GM12878 (cell line): ENCODE measurements around the gene SMIM5. TPM values are rescaled to one million over a fixed set of nuclear protein-coding genes. Genes with fewer than 3 reads are reported as not detected.

ENCODE experiments used
- ATAC-seq: fragments of 200-7000 bp; cut with Tn5 transposase; 3 replicates; pipeline ENCODE4 v1.9.1; 2020; ENCODE audit warnings: mild to moderate bottlenecking, moderate library complexity
- BruUV-seq: library from RNA; stranded (reverse); fragments of 400-500 nt; replicated peaks from 2 replicates; lab custom pipeline; 2021; lab: Mats Ljungman, UMichigan
- CTCF ChIA-PET: fragments of 300-600 bp; sonication (Branson Sonifier 250); formaldehyde crosslinking; extraction: SDS; loops from one replicate; lab custom pipeline; 2021; ENCODE audit warnings: inconsistent platforms; lab: Yijun Ruan, JAX
- POLR2A ChIA-PET: fragments of 350-600 bp; formaldehyde crosslinking; extraction: SDS; loops from one replicate; lab custom pipeline; 2021; ENCODE audit warnings: inconsistent platforms; lab: Charles Lee
- RAD21 ChIA-PET: fragments of 300-600 bp; sonication (Branson Sonifier 250); formaldehyde crosslinking; loops from one replicate; lab custom pipeline; 2023; ENCODE audit warnings: antibody characterized with exemption; ENCODE audit not compliant: unreplicated experiment; lab: Charles Lee
- SMC1A ChIA-PET: fragments of 300-600 bp; sonication (Branson Sonifier 250); formaldehyde crosslinking; loops from one replicate; lab custom pipeline; 2023; ENCODE audit not compliant: unreplicated experiment, uncharacterized antibody; lab: Charles Lee
- DNase-seq: peaks from one replicate; pipeline ENCODE4 v3.0.0-alpha.2; 2011; ENCODE audit warnings: low read depth, low spot score
- FAIRE-seq: peaks from 3 replicates; lab custom pipeline; 2011; peaks lifted over from hg19 to GRCh38; lab: Jason Lieb, UNC
- H2AFZ ChIP-seq: 2 replicates; pipeline ENCODE4 v1.6.0; 2011; ENCODE audit warnings: low read depth, low read length, control low read depth; ENCODE audit not compliant: control insufficient read depth
- H3K27ac ChIP-seq: 2 replicates; pipeline ENCODE4 v1.5.1; 2011; ENCODE audit warnings: control low read depth; ENCODE audit not compliant: control insufficient read depth, insufficient read depth
- H3K27me3 ChIP-seq, 2 experiments: replicated peaks in 1 of 2; 2 replicates each; pipeline versions ENCODE4 v1.6.0 to v1.6.1; 2011; ENCODE audit warnings: low read length in 1 of 2; ENCODE audit not compliant: control insufficient read depth in 2 of 2, insufficient read depth in 2 of 2
- H3K36me3 ChIP-seq, 2 experiments: 2 replicates each; pipeline ENCODE4 v1.5.1; 2011; ENCODE audit warnings: low read length in 1 of 2; ENCODE audit not compliant: control insufficient read depth in 2 of 2, insufficient read depth in 2 of 2
- H3K4me1 ChIP-seq: 2 replicates; pipeline ENCODE4 v1.6.1; 2011; ENCODE audit warnings: mild to moderate bottlenecking, low read length, moderate library complexity, mixed read lengths; ENCODE audit not compliant: control insufficient read depth, insufficient read depth
- H3K4me2 ChIP-seq: 2 replicates; pipeline ENCODE4 v1.6.0; 2011; ENCODE audit warnings: control low read depth; ENCODE audit not compliant: control insufficient read depth, insufficient read depth
- H3K4me3 ChIP-seq: fragments of 200-600 bp; sonication (generic); 2 replicates; pipeline ENCODE4 v1.5.1; 2016
- H3K79me2 ChIP-seq: 2 replicates; pipeline ENCODE4 v1.6.0; 2011; ENCODE audit warnings: low read length; ENCODE audit not compliant: control insufficient read depth, insufficient read depth
- H3K9ac ChIP-seq: 2 replicates; pipeline ENCODE4 v1.8.0; 2011; ENCODE audit warnings: low read length, control low read depth, mixed read lengths; ENCODE audit not compliant: control insufficient read depth, insufficient read depth
- H3K9me3 ChIP-seq: replicated peaks from 3 replicates; pipeline ENCODE4 v1.5.1; 2011; ENCODE audit warnings: mild to moderate bottlenecking, low read length; ENCODE audit not compliant: control insufficient read depth, insufficient read depth
- H4K20me1 ChIP-seq: 2 replicates; pipeline ENCODE4 v1.6.0; 2011; ENCODE audit not compliant: control insufficient read depth, insufficient read depth
- ASH2L ChIP-seq: fragments of 300-600, 200-600 bp; sonication (generic); IDR thresholded peaks from 2 replicates; pipeline ENCODE4 v1.6.1; 2017; ENCODE audit warnings: low read depth, mild to moderate bottlenecking, borderline replicate concordance
- CHD2 ChIP-seq: IDR thresholded peaks from 2 replicates; pipeline ENCODE4 v1.6.1; 2011; ENCODE audit warnings: low read depth, low read length, improper control_type of control experiment, borderline replicate concordance
- CTCF ChIP-seq, 3 experiments: IDR thresholded peaks in 2 of 3; conservative IDR thresholded peaks in 1 of 3; 2 replicates each; pipeline ENCODE4 v1.5.1; 2011; ENCODE audit warnings: low read depth in 3 of 3, low read length in 3 of 3, mild to moderate bottlenecking in 3 of 3, control low read depth in 2 of 3, moderate library complexity in 2 of 3, inconsistent platforms in 1 of 3, mixed read lengths in 1 of 3; ENCODE audit not compliant: control insufficient read depth in 2 of 3, insufficient read depth in 1 of 3; ENCODE audit errors: extremely low read depth in 1 of 3
- NFYA ChIP-seq: IDR thresholded peaks from 2 replicates; pipeline ENCODE4 v1.6.1; 2011; ENCODE audit warnings: low read depth, mild to moderate bottlenecking, low read length, improper control_type of control experiment, borderline replicate concordance
- RAD21 ChIP-seq: IDR thresholded peaks from 2 replicates; pipeline ENCODE4 v1.6.1; 2011; ENCODE audit warnings: mild to moderate bottlenecking, low read depth, low read length, moderate library complexity; ENCODE audit not compliant: insufficient read depth
- SMC3 ChIP-seq: IDR thresholded peaks from 2 replicates; pipeline ENCODE4 v1.6.1; 2011; ENCODE audit warnings: low read length, improper control_type of control experiment, borderline replicate concordance
- TCF7 ChIP-seq: IDR thresholded peaks from 2 replicates; pipeline ENCODE4 v1.6.1; 2014; ENCODE audit warnings: antibody characterized with exemption, borderline replicate concordance
- YY1 ChIP-seq: IDR thresholded peaks from 2 replicates; pipeline ENCODE4 v1.6.1; 2011; ENCODE audit warnings: low read depth, mild to moderate bottlenecking, low read length
- ZNF24 ChIP-seq: fragments of 450-650 bp; IDR thresholded peaks from 2 replicates; pipeline ENCODE4 v1.6.1; 2017; ENCODE audit warnings: antibody characterized with exemption, mild to moderate bottlenecking
- WGBS: methylation state at CpG from one replicate; pipeline ENCODE4 v1.1.6; 2016; ENCODE audit warnings: low lambda C conversion rate; ENCODE audit not compliant: insufficient replicate concordance, insufficient coverage; ENCODE audit errors: missing lambda C conversion rate; 5-methylcytosine and 5-hydroxymethylcytosine counted together
- in situ Hi-C: fragments of 300-500 bp; cut with MboI; formaldehyde crosslinking; loops from 9 replicates; pipeline ENCODE4 v1.14.3; 2018; ENCODE audit warnings: mixed read lengths
- intact Hi-C: fragments of 100-400 bp; cut with micrococcal nuclease; formaldehyde crosslinking; loops from one replicate; pipeline ENCODE4 v1.14.2; 2022; ENCODE audit not compliant: unreplicated experiment
- polyA plus RNA-seq, 11 experiments: library from polyadenylated mRNA; depleted of rRNA in 4 of 11; unstranded in 6 of 11; stranded (reverse) in 5 of 11; fragments of >200 nt; fragmentation: Nextera tagmentation in 4 of 11; fragmentation: Illumina TruSeq in 1 of 11; extraction: Ambion mirVana in 4 of 11; extraction: Trizol in 1 of 11; gene quantifications; 1 replicate in 1 of 11; 2 replicates in 10 of 11; pipeline versions ENCODE4 v1.2.1 to v1.2.3, GENCODE V29; 2011 to 2016; ENCODE audit warnings: inconsistent platforms in 2 of 11, missing spikeins in 2 of 11, low read depth in 1 of 11
- total RNA-seq, 4 experiments: library from RNA; depleted of rRNA in 3 of 4; stranded (reverse); fragments of >200 nt in 3 of 4; fragmentation: Illumina TruSeq in 1 of 4; extraction: Trizol in 1 of 4; gene quantifications; 2 replicates each; pipeline versions ENCODE4 v1.2.1 to v1.2.3, GENCODE V29; 2013 to 2021

Gene SMIM5
- total and polyA plus RNA-seq, 10 of the 15 experiments (the other 5 are each of a cell fraction or from before 2014, with no cell fraction given) = 0.08 to 0.11 TPM; not detected in 8

GRCh38 chr17:75601057-75601987 is 31.9 kb upstream of the SMIM5 start:
- Histone ChIP-seq H3K4me2 (no peak overlapping the region), H3K4me1 (no peaks in the 10 kb centered on the region), H3K79me2 (no peaks in the 10 kb centered on the region), H3K27me3 (no peaks in the 10 kb centered on the region), H3K9ac (no peak overlapping the region), H3K4me3 (no peak overlapping the region), H4K20me1 (no peaks in the 10 kb centered on the region; the same call in 1 of the 2 replicates), H2AFZ (no peak overlapping the region), H3K36me3 (no peaks in the 10 kb centered on the region), H3K9me3 (no peaks in the 10 kb centered on the region), H3K27ac (no peak overlapping the region)
- no peak for DNase-seq
- peak; percentile 94 for ATAC-seq
- WGBS = 44% methylated on average over 28 of the region's 28 CpGs
- ChIA-PET SMC1A (interaction anchor here (0.6 to 3.0 kb wide), 9 partner anchors 32 to 148 kb away, joined by 3 to 18 read pairs (median 4); partner anchors contain the start of gene SMIM5), CTCF (interaction anchor here (0.6 to 7.1 kb wide), 43 partner anchors 7 to 324 kb away, joined by 3 to 164 read pairs (median 4); partner anchors contain the start of genes RECQL5, SAP30BP, SMIM5 and TMEM94), RAD21 (interaction anchor here (0.5 to 5.3 kb wide), 8 partner anchors 32 to 229 kb away, joined by 3 to 51 read pairs (median 3); partner anchors contain the start of gene SMIM5), POLR2A (no interaction called here)
- in situ Hi-C loops (no loop called here), intact Hi-C loops (loop anchor here (2.0 kb wide), 1 partner anchor 147 kb away; no protein-coding TSS in a partner anchor)
- TF ChIP-seq ASH2L = no peak
- TF ChIP-seq YY1 = peak; percentile 57; the same call in 1 of the 2 replicates
- peak; percentile 45 for TF ChIP-seq RAD21
- TF ChIP-seq SMC3 = peak; percentile 64; the same call in 1 of the 2 replicates
- TF ChIP-seq ZNF24 = no peak
- TF ChIP-seq CHD2 = no peak
- TF ChIP-seq NFYA = no peak
- peak; percentile 74 to 91 (median 79) for TF ChIP-seq CTCF (IDR thresholded peaks at IDR 0.05 in 2 of 3, conservative IDR thresholded peaks at IDR 0.05 in 1 of 3; ENCODE audit: control insufficient read depth in 2 of 3, extremely low read depth in 1 of 3, insufficient read depth in 1 of 3, low read depth in 3 of 3, low read length in 3 of 3)
- TF ChIP-seq TCF7 = no peak
- BruUV-seq = no TSS peak
- FAIRE-seq = peak; percentile 84
